Measurements from ENCODE around the gene PRR36. TPM values are rescaled to one million over a fixed set of nuclear protein-coding genes. Genes with fewer than 3 reads are reported as not detected.

The PRR36 gene
- total RNA-seq, 1 donor from 2014 or later: 2.6 TPM

GRCh38 chr19:7914099-7914498 is 39.9 kb upstream of the PRR36 start:
- H3K27me3 ChIP-seq: peaks cover 28% of the 10 kb centered on the region
- H3K4me1 ChIP-seq: peaks cover 19% of the 10 kb centered on the region
- ATAC-seq (no peak), DNase-seq (no peak)
- no peak overlapping the region for H3K27ac ChIP-seq
- intact Hi-C loops (cut with DNase I): no loop called here
- H3K4me3 ChIP-seq: no peak overlapping the region
- H3K36me3 ChIP-seq: peaks cover 39% of the 10 kb centered on the region
- H3K9me3 ChIP-seq: no peaks in the 10 kb centered on the region
- no peak for TF ChIP-seq CTCF (IDR thresholded peaks at IDR 0.05)

GRCh38 chr19:7913652-7914051 is 39.5 kb upstream of the PRR36 start:
- intact Hi-C loops (cut with DNase I): no loop called here
- Histone ChIP-seq H3K27ac (no peak overlapping the region), H3K9me3 (no peaks in the 10 kb centered on the region), H3K36me3 (peaks cover 39% of the 10 kb centered on the region), H3K4me3 (no peak overlapping the region), H3K4me1 (peaks cover 19% of the 10 kb centered on the region), H3K27me3 (peaks cover 26% of the 10 kb centered on the region)
- no peak for ATAC-seq
- TF ChIP-seq CTCF (IDR thresholded peaks at IDR 0.05): no peak
- DNase-seq: no peak

GRCh38 chr19:7912697-7913564 is 38.7 kb upstream of the PRR36 start:
- intact Hi-C loops (cut with DNase I): no loop called here
- no peaks in the 10 kb centered on the region for H3K9me3 ChIP-seq

GRCh38 chr19:7912144-7912696 is 38.0 kb upstream of the PRR36 start:
- intact Hi-C loops (cut with DNase I): no loop called here
- H3K27ac ChIP-seq: no peak overlapping the region
- DNase-seq (peak; percentile 61), ATAC-seq (no peak)
- peaks cover 39% of the 10 kb centered on the region for H3K36me3 ChIP-seq
- H3K4me1 ChIP-seq: peaks cover 10% of the 10 kb centered on the region
- peaks cover 16% of the 10 kb centered on the region for H3K27me3 ChIP-seq
- no peaks in the 10 kb centered on the region for H3K9me3 ChIP-seq
- H3K4me3 ChIP-seq: no peak overlapping the region
- no peak for TF ChIP-seq CTCF (IDR thresholded peaks at IDR 0.05)

More at GRCh38 chr19:7912697-7913564, 38.7 kb upstream of the PRR36 start:
- no peak for TF ChIP-seq CTCF (IDR thresholded peaks at IDR 0.05)
- ATAC-seq (no peak), DNase-seq (peak; percentile 63)
- Histone ChIP-seq H3K4me1 (peaks cover 17% of the 10 kb centered on the region), H3K27ac (no peak overlapping the region), H3K36me3 (peaks cover 39% of the 10 kb centered on the region), H3K4me3 (no peak overlapping the region), H3K27me3 (peaks cover 19% of the 10 kb centered on the region)

- peaks cover 14% of the 10 kb centered on the region for H3K27me3 ChIP-seq
- DNase-seq (no peak), ATAC-seq (no peak)
- peaks cover 6% of the 10 kb centered on the region for H3K4me1 ChIP-seq
- H3K9me3 ChIP-seq: no peaks in the 10 kb centered on the region
- H3K36me3 ChIP-seq: peaks cover 39% of the 10 kb centered on the region
- intact Hi-C loops (cut with DNase I): no loop called here
- no peak for TF ChIP-seq CTCF (IDR thresholded peaks at IDR 0.05)
- H3K4me3 ChIP-seq: no peak overlapping the region
- H3K27ac ChIP-seq: no peak overlapping the region
These were observed 37.4 kb upstream of the PRR36 start for GRCh38 chr19:7911508-7912143.
